HG03378 (cell line): Measurements from ENCODE around the gene TBC1D8.

Experiments used
- ATAC-seq: cut with Tn5 transposase; IDR thresholded peaks from one replicate; pipeline ENCODE4 v1.9.1; 2021; ENCODE audit warnings: mild to moderate bottlenecking, moderate library complexity; ENCODE audit not compliant: unreplicated experiment

Gene TBC1D8

GRCh38 chr2:101140237-101140636 is 10.9 kb downstream of the TBC1D8 start:
- no peak for ATAC-seq

- no peak for ATAC-seq
Observed at GRCh38 chr2:101139495-101139894, 11.7 kb downstream of the TBC1D8 start.

- no peak for ATAC-seq
Observed at GRCh38 chr2:101135412-101136296, 15.5 kb downstream of the TBC1D8 start.

GRCh38 chr2:101133492-101134100 is 17.6 kb downstream of the TBC1D8 start:
- ATAC-seq, result no peak

- no peak for ATAC-seq
Observed at GRCh38 chr2:101132202-101132601, 19.0 kb downstream of the TBC1D8 start.

GRCh38 chr2:101130081-101130480 is 21.1 kb downstream of the TBC1D8 start:
- no peak for ATAC-seq

GRCh38 chr2:101127319-101128056 is 23.7 kb downstream of the TBC1D8 start:
- ATAC-seq, result no peak

GRCh38 chr2:101125808-101126207 is 25.4 kb downstream of the TBC1D8 start:
- ATAC-seq, result no peak

GRCh38 chr2:101125374-101125773 is 25.8 kb downstream of the TBC1D8 start:
- no peak for ATAC-seq

GRCh38 chr2:101124643-101125366 is 26.4 kb downstream of the TBC1D8 start:
- ATAC-seq, result no peak

GRCh38 chr2:101123795-101124471 is 27.2 kb downstream of the TBC1D8 start:
- no peak for ATAC-seq

GRCh38 chr2:101121174-101121573 is 30.0 kb downstream of the TBC1D8 start:
- ATAC-seq, result no peak

GRCh38 chr2:101120124-101120996 is 30.8 kb downstream of the TBC1D8 start:
- ATAC-seq, result no peak

GRCh38 chr2:101119431-101119830 is 31.8 kb downstream of the TBC1D8 start:
- no peak for ATAC-seq

GRCh38 chr2:101116841-101117552 is 34.2 kb downstream of the TBC1D8 start:
- ATAC-seq, result no peak

- ATAC-seq, result no peak
Observed at GRCh38 chr2:101116348-101116747, 34.8 kb downstream of the TBC1D8 start.

- ATAC-seq, result no peak
Observed at GRCh38 chr2:101115664-101116063, 35.5 kb downstream of the TBC1D8 start.

GRCh38 chr2:101114815-101115214 is 36.4 kb downstream of the TBC1D8 start:
- ATAC-seq, result no peak

GRCh38 chr2:101114268-101114783 is 36.9 kb downstream of the TBC1D8 start:
- ATAC-seq, result no peak
